OCI-LY1 (cell line): ENCODE measurements around the gene EFNB3.

Source experiments
- H2AFZ ChIP-seq: fragments of 200-600 bp; sonication (generic), shearing (Covaris generic); 2 replicates; pipeline ENCODE4 v1.6.0; 2014; ENCODE audit warnings: antibody characterized with exemption, mild to moderate bottlenecking, low read length
- H3F3A ChIP-seq: fragments of 200-600 bp; sonication (generic), shearing (Covaris generic); 2 replicates; pipeline ENCODE4 v1.6.0; 2014; ENCODE audit warnings: mild to moderate bottlenecking, antibody characterized with exemption, low read length, moderate library complexity; ENCODE audit not compliant: insufficient read depth
- H3K27ac ChIP-seq: fragments of 200-600 bp; sonication (generic); 2 replicates; pipeline ENCODE4 v1.5.1; 2014; ENCODE audit warnings: low read length, mixed run types, mild to moderate bottlenecking, low read depth; ENCODE audit not compliant: poor library complexity, severe bottlenecking
- H3K27me3 ChIP-seq: fragments of 200-600 bp; sonication (generic); 2 replicates; pipeline ENCODE4 v1.6.0; 2014; ENCODE audit warnings: antibody characterized with exemption, mild to moderate bottlenecking, low read length, moderate library complexity; ENCODE audit not compliant: insufficient read depth
- H3K36me3 ChIP-seq: fragments of 200-600 bp; sonication (generic); 2 replicates; pipeline ENCODE4 v1.6.1; 2014; ENCODE audit warnings: mild to moderate bottlenecking, antibody characterized with exemption, low read length, moderate library complexity, mixed read lengths; ENCODE audit not compliant: insufficient read depth
- H3K4me1 ChIP-seq: fragments of 200-600 bp; sonication (generic); 2 replicates; pipeline ENCODE4 v1.5.1; 2014; ENCODE audit warnings: mild to moderate bottlenecking, low read length, moderate library complexity; ENCODE audit not compliant: insufficient read depth, severe bottlenecking
- H3K4me2 ChIP-seq: fragments of 200-600 bp; sonication (generic), shearing (Covaris generic); 2 replicates; pipeline ENCODE4 v1.6.1; 2014; ENCODE audit warnings: low read length
- H3K4me3 ChIP-seq: fragments of 200-600 bp; sonication (generic); 2 replicates; pipeline ENCODE4 v1.5.1; 2014; ENCODE audit warnings: low read length, low read depth, mild to moderate bottlenecking, mixed read lengths; ENCODE audit not compliant: poor library complexity, severe bottlenecking
- H3K79me2 ChIP-seq: fragments of 200-600 bp; shearing (Covaris generic); 2 replicates; pipeline ENCODE4 v1.6.1; 2016; ENCODE audit warnings: mixed run types, low read length, mixed read lengths; ENCODE audit not compliant: insufficient read depth
- H3K9ac ChIP-seq: fragments of 200-600 bp; sonication (generic), shearing (Covaris generic); 2 replicates; pipeline ENCODE4 v1.6.1; 2014; ENCODE audit warnings: mild to moderate bottlenecking, low read length, mixed read lengths
- H3K9me2 ChIP-seq: fragments of 200-600 bp; sonication (generic), shearing (Covaris generic); 2 replicates; pipeline ENCODE4 v1.6.1; 2014; ENCODE audit warnings: low read depth, mild to moderate bottlenecking, low read length, mixed read lengths
- H3K9me3 ChIP-seq: fragments of 200-600 bp; shearing (Covaris generic); 2 replicates; pipeline ENCODE4 v1.6.1; 2014; ENCODE audit warnings: low read length, mixed read lengths
- H4K20me1 ChIP-seq: fragments of 200-600 bp; sonication (generic), shearing (Covaris generic); 2 replicates; pipeline ENCODE4 v1.6.0; 2016; ENCODE audit warnings: mild to moderate bottlenecking, low read length; ENCODE audit not compliant: insufficient read depth
- CTCF ChIP-seq: fragments of 200-600 bp; sonication (generic), shearing (Covaris generic); IDR thresholded peaks from 2 replicates; pipeline ENCODE4 v1.5.1; 2017; ENCODE audit warnings: mild to moderate bottlenecking, antibody characterized with exemption, low read length, moderate library complexity, mixed read lengths
- EZH2 ChIP-seq: fragments of 200-600 bp; sonication (generic), shearing (Covaris generic); IDR thresholded peaks from 2 replicates; pipeline ENCODE4 v1.8.0; 2017; ENCODE audit warnings: borderline replicate concordance, mixed run types, mild to moderate bottlenecking, antibody characterized with exemption, low read length, moderate library complexity, mixed read lengths

The EFNB3 gene

DNA sequence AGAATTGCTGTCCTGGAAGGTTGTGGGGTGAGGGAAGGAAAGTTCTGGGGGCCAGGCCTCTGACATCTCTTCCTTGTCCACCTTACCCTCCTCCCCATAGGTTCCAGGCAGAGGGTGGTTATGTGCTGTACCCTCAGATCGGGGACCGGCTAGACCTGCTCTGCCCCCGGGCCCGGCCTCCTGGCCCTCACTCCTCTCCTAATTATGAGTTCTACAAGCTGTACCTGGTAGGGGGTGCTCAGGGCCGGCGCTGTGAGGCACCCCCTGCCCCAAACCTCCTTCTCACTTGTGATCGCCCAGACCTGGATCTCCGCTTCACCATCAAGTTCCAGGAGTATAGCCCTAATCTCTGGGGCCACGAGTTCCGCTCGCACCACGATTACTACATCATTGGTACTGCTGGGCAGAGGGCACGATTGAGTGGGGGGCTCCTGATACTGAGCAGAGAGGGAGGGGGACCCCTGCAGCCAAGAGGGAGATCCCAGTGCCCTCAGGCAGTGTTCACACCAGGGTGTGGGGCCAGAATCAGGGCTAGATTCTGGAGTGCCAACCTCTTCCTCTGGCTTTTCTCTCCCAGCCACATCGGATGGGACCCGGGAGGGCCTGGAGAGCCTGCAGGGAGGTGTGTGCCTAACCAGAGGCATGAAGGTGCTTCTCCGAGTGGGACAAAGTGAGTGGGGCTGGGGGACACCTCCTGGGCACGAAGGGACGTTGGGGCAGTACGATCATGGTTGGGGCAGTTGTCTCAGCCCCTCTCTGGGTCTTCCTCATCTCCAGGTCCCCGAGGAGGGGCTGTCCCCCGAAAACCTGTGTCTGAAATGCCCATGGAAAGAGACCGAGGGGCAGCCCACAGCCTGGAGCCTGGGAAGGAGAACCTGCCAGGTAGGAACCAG, 3.1 kb downstream of the EFNB3 start:
- H2AFZ ChIP-seq, result no peak overlapping the region
- no peaks in the 10 kb centered on the region for H4K20me1 ChIP-seq
- H3K9me3 ChIP-seq, result no peaks in the 10 kb centered on the region
- no peak for TF ChIP-seq CTCF
- no peak for TF ChIP-seq EZH2
- no peak overlapping the region for H3K9ac ChIP-seq
- peaks cover 11% of the 10 kb centered on the region; the same call in 1 of the 2 replicates for H3K27me3 ChIP-seq
- no peak overlapping the region for H3K4me2 ChIP-seq
- no peaks in the 10 kb centered on the region for H3K9me2 ChIP-seq
- no peaks in the 10 kb centered on the region for H3K79me2 ChIP-seq
- H3K4me1 ChIP-seq, result peaks cover 12% of the 10 kb centered on the region
- no peak overlapping the region for H3K27ac ChIP-seq
- no peaks in the 10 kb centered on the region; the same call in 1 of the 2 replicates for H3K36me3 ChIP-seq
- no peaks in the 10 kb centered on the region for H3F3A ChIP-seq
- H3K4me3 ChIP-seq, result no peak overlapping the region

DNA sequence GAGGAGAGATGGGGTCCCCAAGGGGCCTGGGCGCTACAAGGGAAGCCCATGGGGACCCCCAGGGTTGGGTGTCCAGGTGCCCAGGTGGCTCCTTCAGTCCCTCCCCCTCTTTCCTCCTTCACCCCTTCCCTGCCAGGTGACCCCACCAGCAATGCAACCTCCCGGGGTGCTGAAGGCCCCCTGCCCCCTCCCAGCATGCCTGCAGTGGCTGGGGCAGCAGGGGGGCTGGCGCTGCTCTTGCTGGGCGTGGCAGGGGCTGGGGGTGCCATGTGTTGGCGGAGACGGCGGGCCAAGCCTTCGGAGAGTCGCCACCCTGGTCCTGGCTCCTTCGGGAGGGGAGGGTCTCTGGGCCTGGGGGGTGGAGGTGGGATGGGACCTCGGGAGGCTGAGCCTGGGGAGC, 4.0 kb downstream of the EFNB3 start:
- Histone ChIP-seq H2AFZ (no peak overlapping the region), H3K4me2 (no peak overlapping the region), H3F3A (no peaks in the 10 kb centered on the region), H3K36me3 (no peaks in the 10 kb centered on the region), H3K27me3 (peaks cover 11% of the 10 kb centered on the region; the same call in 1 of the 2 replicates), H3K79me2 (no peaks in the 10 kb centered on the region), H4K20me1 (no peaks in the 10 kb centered on the region), H3K9me2 (no peaks in the 10 kb centered on the region), H3K27ac (no peak overlapping the region), H3K4me1 (peaks cover 12% of the 10 kb centered on the region), H3K4me3 (no peak overlapping the region), H3K9me3 (no peaks in the 10 kb centered on the region), H3K9ac (no peak overlapping the region)
- TF ChIP-seq CTCF, result no peak
- TF ChIP-seq EZH2, result no peak

- no peak overlapping the region for H3K4me3 ChIP-seq
- peaks cover 2% of the 10 kb centered on the region for H3K4me1 ChIP-seq
- no peak overlapping the region for H3K4me2 ChIP-seq
- H3K27me3 ChIP-seq, result peaks cover 11% of the 10 kb centered on the region; the same call in 1 of the 2 replicates
- no peak overlapping the region for H3K27ac ChIP-seq
- no peaks in the 10 kb centered on the region for H4K20me1 ChIP-seq
- no peak overlapping the region for H2AFZ ChIP-seq
- H3K9ac ChIP-seq, result no peak overlapping the region
- no peaks in the 10 kb centered on the region for H3F3A ChIP-seq
- H3K9me3 ChIP-seq, result no peaks in the 10 kb centered on the region
- H3K9me2 ChIP-seq, result no peaks in the 10 kb centered on the region
- no peaks in the 10 kb centered on the region for H3K79me2 ChIP-seq
- no peaks in the 10 kb centered on the region for H3K36me3 ChIP-seq
- TF ChIP-seq EZH2, result no peak
- TF ChIP-seq CTCF, result no peak
Observed at GRCh38 chr17:7710301-7710700, 5.3 kb downstream of the EFNB3 start.
